ENCODE measurements around the gene MFGE8. TPM values are rescaled to one million over a fixed set of nuclear protein-coding genes. Genes with fewer than 3 reads are reported as not detected.

Gene MFGE8
- total and polyA plus RNA-seq, 9 of the 15 experiments (the other 6 are each of a cell fraction or from before 2014, with no cell fraction given): 2.3 to 142 (median 62.3) TPM

- no peak for TF ChIP-seq CBX8 (IDR thresholded peaks at IDR 0.05; ENCODE audit: borderline replicate concordance, extremely low read depth, low read depth, low read length, poor library complexity, severe bottlenecking)
- no peak for TF ChIP-seq RBFOX2 (IDR thresholded peaks at IDR 0.05; ENCODE audit: low read depth, low read length)
- no peak for TF ChIP-seq TCF3 (CRISPR knock-in tag; IDR thresholded peaks at IDR 0.05)
- TF ChIP-seq POLR3G (IDR thresholded peaks at IDR 0.05; ENCODE audit: extremely low read depth, insufficient read length, insufficient replicate concordance): no peak
- TF ChIP-seq ZNF316 (IDR thresholded peaks at IDR 0.05): peak; percentile 72
- TF ChIP-seq ZNF583 (CRISPR knock-in tag; IDR thresholded peaks at IDR 0.05): no peak
- peak; percentile 82 for TF ChIP-seq BCOR (IDR thresholded peaks at IDR 0.05)
- TF ChIP-seq ZSCAN32 (CRISPR knock-in tag; IDR thresholded peaks at IDR 0.05): no peak
- TF ChIP-seq RBM25 (IDR thresholded peaks at IDR 0.05; ENCODE audit: low read depth, low read length, severe bottlenecking): peak; percentile 69
- no peak for TF ChIP-seq NRF1 (conservative IDR thresholded peaks at IDR 0.05 in 1 of 2, IDR thresholded peaks at IDR 0.05 in 1 of 2)
- no peak for TF ChIP-seq RBM17 (IDR thresholded peaks at IDR 0.05; ENCODE audit: borderline replicate concordance, low read depth, low read length)
- no peak for TF ChIP-seq HNRNPLL (IDR thresholded peaks at IDR 0.05; ENCODE audit: low read depth, low read length, poor library complexity, severe bottlenecking)
- no peak for TF ChIP-seq ZNF280A (IDR thresholded peaks at IDR 0.05; ENCODE audit: low read depth, partially characterized antibody)
- TF ChIP-seq HMBOX1 (IDR thresholded peaks at IDR 0.05): no peak
- peak in 1 of 2 experiments; percentile 24; a peak in 1 of 4 replicates for TF ChIP-seq KDM1A (IDR thresholded peaks at IDR 0.05)
- no peak for TF ChIP-seq ELK3 (CRISPR knock-in tag; IDR thresholded peaks at IDR 0.05)
- peak; percentile 31; the same call in 1 of the 2 replicates for TF ChIP-seq NFIX (CRISPR knock-in tag; IDR thresholded peaks at IDR 0.05; ENCODE audit: low read depth)
- TF ChIP-seq ZBTB17 (CRISPR knock-in tag; IDR thresholded peaks at IDR 0.05): no peak
- 0 out of 2 replicates have a peak, but pooled peaks have one; percentile 42 for TF ChIP-seq ESRRA (IDR thresholded peaks at IDR 0.05; ENCODE audit: borderline replicate concordance, low read depth)
- no peak for TF ChIP-seq SIRT6 (IDR thresholded peaks at IDR 0.05; ENCODE audit: low read depth, low read length)
- TF ChIP-seq HOXB6 (CRISPR knock-in tag; IDR thresholded peaks at IDR 0.05; ENCODE audit: borderline replicate concordance): no peak
Measured at GRCh38 chr15:88891540-88892254, 21.5 kb downstream of the MFGE8 start (continued).

Measured in K562 (cell line).